ENCODE results near the gene DPH2.

DNA sequence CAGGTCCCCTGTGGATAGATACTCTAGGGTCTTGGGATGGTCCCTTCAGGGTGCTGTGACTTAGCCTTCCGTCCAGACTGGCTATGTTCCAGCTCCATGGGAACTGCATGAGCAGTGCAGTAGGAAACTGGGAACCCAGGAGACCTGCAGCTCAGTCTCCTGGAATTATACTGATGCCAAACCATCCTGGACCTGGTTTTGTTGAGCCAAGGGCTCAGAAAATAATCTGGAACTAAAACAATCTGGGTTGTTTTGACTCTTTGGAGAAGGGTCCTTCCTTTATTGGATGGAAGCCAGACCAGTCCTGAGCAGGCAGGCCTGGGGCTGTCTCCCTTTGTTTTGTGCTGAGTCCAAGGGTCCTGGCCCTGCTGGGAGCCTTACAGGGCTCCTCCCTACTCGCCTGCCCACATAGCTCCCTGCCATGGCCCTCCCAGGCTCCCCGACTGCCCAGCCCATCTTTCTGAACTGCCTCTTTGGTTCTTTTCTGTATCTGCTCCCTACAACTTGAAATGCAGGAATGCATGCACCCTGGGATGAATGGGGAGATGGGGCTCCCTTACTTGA lies 21.9 kb upstream of the DPH2 start:
- no peak for TF ChIP-seq CTCF (IDR thresholded peaks at IDR 0.05)
- TF ChIP-seq POLR2A (IDR thresholded peaks at IDR 0.05), result no peak
- TF ChIP-seq EP300 (IDR thresholded peaks at IDR 0.05), result no peak
- no peak for TF ChIP-seq POLR2AphosphoS5 (IDR thresholded peaks at IDR 0.05)
